ENCODE data around the gene LARGE1.
A peak's percentile ranks its signal among the peaks of the same experiment; 100 is the strongest.

Gene LARGE1

GRCh38 chr22:33776491-33776890 is 143.8 kb downstream of the LARGE1 start:
- DNase-seq (ENCODE audit: low spot score): no peak

DNA sequence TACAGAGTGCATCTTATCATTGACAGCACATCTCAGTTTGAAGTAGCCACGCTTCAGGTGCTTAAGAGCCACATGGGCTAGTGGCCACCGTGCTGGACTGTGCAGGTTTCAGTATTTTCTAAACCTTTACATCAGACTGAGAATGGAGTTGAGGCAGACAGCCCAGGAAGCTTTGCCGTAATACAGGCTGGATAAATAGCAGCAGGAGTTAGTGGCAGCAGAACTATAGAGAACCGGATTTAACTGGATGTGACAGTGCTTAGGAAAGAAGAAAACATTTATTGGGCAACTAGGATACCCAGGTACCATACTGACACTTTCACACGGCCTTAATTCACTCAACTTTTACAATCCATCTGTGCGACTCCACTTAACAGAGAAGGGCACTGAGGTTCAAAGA is 145.5 kb downstream of the LARGE1 start:
- no peak for DNase-seq (ENCODE audit: low spot score)

DNA sequence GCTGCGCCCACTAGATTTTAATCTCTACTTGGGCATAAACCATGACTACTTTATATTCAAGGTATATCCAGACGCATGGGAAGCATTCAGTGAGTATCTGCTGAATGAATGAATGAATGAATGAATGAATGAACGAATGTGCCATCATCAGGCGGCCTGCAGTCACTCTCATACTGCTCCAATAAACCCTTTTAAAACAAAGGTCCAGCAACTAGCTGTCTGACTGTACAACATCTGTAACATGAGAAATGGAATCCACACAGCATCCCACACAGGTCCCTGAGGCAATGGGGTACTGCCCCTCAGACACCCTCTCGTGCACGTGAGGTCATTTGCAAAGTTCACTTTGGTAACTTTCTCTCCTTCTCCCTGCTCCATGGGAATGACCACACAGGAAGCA is 147.5 kb downstream of the LARGE1 start:
- DNase-seq (ENCODE audit: low spot score): no peak

GRCh38 chr22:33771136-33771535 is 149.1 kb downstream of the LARGE1 start:
- no peak for DNase-seq (ENCODE audit: low spot score)

- no peak for DNase-seq (ENCODE audit: low spot score)
Measured at GRCh38 chr22:33770723-33771122, 149.6 kb downstream of the LARGE1 start.

DNA sequence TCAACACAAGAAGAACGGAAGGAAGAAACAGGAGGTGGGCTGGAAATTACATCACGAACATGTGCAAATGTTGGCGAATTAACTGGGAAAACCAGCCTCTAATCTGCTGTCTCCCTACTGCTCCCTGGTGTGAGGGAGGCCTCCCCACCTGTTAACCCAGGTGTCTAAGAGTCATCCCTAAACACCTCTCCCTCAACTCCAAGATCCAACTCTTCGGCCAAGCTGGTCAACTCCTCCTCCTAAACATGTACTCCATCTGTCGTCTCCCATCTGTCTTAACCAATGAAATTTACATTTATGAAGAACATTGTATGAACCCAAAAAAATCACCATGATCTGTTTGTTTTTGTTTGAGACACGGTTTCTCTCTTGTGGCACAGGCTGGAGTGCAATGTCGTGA is 154.2 kb downstream of the LARGE1 start:
- no peak for DNase-seq (ENCODE audit: low spot score)

DNA sequence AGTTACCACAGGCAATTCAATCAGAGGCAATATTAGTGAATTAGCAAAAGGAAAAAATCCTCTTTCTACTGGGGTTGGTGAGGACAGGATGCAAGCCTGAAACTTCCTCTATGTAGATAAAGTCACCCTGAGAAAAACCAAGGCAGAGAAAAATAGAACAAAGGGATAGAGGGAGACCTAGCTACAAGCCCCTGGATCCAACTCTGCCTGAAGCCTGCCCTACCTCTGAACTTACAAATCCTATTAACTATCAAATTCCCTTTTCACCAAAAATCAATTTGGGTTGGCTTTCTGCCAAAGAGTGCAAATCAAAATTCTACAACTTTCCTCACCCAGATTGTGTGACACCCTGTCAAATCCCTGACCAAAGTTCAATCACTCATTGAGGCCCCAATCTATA is 161.3 kb downstream of the LARGE1 start:
- no peak for DNase-seq (ENCODE audit: low spot score)

GRCh38 chr22:33757802-33758483 is 162.3 kb downstream of the LARGE1 start:
- DNase-seq (ENCODE audit: low spot score): no peak

DNA sequence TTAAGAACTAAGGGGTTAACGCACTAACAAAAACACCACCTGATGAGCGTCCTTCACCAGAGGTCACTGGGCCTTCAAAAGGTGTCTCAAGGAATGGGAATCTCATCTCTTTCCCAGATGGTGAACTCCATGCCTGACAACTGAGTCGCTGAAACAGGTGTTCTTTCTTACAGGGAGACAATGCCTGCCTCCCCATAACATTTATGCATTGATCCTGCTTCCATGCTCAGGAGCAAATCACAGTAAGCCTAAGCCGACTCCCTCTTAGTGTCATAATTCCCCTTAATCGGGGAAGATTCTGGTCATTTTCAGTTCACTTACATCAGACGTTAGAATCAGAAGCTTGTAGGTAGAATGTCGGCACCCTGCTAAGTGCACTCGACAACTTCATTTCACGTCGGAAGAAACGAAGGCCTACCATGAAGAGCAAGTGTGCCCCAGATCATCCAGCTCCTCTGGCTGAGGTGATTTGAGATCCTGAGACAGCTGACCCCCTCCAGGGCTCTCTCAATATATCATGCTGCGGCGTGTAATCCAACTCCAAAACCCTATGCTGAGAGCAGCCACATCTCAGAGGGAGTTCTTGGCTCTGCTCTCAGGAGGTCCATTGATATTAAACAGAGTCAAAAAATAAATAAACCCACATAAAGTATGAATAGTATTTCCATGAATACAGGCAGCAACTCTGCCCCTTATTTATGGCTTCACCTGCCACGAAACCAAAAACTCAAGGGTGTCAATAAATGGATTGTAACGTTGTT is 163.1 kb downstream of the LARGE1 start:
- DNase-seq (ENCODE audit: low spot score): no peak

- no peak for DNase-seq (ENCODE audit: low spot score)
Measured at GRCh38 chr22:33756508-33756949, 163.7 kb downstream of the LARGE1 start.

DNA sequence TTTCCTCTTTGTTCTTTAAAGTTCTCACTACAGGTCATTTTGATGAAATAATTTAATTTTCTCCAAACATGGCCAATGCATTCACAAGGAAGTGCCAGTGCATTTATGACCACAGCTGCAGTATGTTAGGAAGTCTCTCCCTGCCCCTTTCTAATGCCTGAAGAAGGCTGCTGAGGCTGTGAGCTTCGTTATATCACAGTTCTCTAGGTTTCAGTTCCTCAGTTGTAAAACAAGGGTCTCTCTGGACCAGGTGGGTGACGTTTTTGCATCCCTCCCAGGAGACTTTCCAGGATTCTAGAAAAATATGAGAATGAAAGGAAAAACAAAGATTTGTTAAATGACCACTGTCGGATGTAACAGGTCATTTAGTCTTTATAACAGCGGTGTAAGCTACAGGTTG is 171.6 kb downstream of the LARGE1 start:
- DNase-seq (ENCODE audit: low spot score): no peak

- no peak for DNase-seq (ENCODE audit: low spot score)
Measured at GRCh38 chr22:33747576-33748180, 172.6 kb downstream of the LARGE1 start.

DNA sequence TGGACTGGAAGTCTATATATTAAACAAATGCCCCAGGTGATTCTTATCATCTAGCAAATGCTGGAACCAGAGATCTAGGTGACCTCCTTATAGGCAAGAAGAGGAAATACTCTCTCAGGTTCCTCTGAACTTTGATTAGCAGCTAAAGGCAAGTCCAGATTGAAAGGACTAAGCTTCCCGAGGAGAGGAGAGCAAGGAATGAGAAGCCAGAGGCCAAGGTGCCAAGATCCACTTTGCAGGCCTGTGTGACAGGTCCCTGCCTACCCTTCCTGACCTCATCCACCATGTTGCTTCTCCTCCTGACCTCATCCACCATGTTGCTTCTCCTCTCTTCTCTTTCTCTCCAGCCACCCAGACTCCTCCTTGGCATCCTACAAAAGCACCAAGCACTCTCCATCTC is 173.2 kb downstream of the LARGE1 start:
- no peak for DNase-seq (ENCODE audit: low spot score)

GRCh38 chr22:33746501-33746928 is 173.8 kb downstream of the LARGE1 start:
- peak; percentile 35 for DNase-seq (ENCODE audit: low spot score)

GRCh38 chr22:33745501-33745900 is 174.8 kb downstream of the LARGE1 start:
- DNase-seq (ENCODE audit: low spot score): no peak

DNA sequence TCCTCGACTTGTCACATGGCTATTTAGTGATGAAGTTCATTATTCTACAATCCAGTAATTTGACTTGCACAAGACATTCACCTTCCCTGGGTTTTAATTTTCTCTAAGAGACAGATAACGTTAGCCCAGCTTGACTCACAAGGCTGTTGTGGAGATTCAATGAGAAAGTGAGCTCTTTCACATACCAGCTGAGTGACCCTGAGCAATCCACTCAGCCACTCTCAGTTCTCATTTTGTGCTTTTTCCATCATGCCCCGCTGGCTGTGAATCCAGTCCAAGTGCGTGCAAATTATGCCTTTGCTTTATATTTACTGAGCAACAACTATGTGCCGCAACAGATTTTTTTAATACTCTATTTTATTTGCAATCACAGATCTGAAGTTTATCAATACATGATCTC is 176.5 kb downstream of the LARGE1 start:
- DNase-seq (ENCODE audit: low spot score): no peak

GRCh38 chr22:33741025-33741424 is 179.3 kb downstream of the LARGE1 start:
- DNase-seq (ENCODE audit: low spot score): no peak

DNA sequence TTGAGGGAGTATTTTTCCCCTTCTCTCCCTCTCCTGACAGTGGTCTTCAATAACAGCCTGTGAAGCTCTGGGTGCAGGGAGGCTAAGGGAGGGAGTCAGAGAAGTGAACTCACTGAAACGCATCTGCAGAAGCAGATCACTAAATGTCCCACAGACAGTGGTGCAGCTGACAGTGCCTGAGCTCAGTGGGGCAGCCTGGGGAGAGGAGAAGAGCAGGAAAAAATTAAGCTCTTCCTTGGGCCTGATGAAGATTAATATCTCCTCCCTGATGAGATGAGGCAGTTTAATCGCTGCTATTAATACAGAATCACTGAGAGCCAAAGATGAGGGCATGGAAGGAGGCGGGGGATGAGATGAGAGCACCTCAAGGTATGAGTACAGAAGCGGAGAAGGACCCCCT is 180.8 kb downstream of the LARGE1 start:
- DNase-seq (ENCODE audit: low spot score): no peak

GRCh38 chr22:33737662-33738061 is 182.6 kb downstream of the LARGE1 start:
- DNase-seq (ENCODE audit: low spot score): no peak

- DNase-seq (ENCODE audit: low spot score): no peak
Measured at GRCh38 chr22:33735978-33736377, 184.3 kb downstream of the LARGE1 start.

DNA sequence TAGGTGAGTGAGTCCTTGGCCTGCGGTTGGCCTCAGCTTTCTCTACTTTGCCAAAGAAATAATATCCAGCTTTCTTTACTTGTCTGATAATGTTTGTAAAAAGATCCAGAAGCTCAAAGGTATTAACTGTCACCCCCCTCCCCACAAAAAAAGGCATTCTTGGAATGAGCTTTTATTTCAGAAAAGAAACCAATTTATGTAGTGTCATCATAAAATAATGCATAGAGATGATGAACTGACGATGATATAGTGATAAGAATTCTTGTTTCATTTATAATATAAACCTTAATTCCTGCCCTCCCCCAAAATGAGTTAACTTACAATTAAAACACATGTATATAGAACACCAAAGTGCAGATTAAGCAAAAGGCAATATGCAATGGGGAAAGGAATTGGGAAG is 191.4 kb downstream of the LARGE1 start:
- DNase-seq (ENCODE audit: low spot score): no peak

DNA sequence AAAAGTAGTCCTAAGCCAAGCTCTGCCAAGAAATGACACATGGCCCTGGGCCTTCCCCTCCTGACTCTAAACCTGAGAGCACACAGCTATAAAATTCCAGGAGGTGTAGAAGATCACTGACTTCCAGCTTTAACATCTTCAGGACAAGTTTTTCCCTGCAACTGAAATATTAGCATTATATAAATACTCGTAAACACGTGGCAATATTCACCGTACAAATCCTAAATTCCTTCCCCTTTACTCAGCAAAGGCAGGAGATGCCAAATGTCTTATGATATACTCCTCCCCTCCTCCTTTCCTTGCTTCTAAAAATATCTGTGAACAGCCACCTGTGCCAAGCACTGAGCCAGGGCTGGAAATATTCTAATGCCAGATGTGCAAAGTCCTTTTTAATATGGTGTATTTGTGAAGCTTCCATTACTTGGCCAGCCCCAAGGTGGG is 194.0 kb downstream of the LARGE1 start:
- DNase-seq (ENCODE audit: low spot score): no peak

GRCh38 chr22:33723915-33724314 is 196.4 kb downstream of the LARGE1 start:
- no peak for DNase-seq (ENCODE audit: low spot score)

Measured in HuH-7 (cell line).